HG03575 (cell line): ENCODE data around the gene WTAP.

ENCODE experiments used
- ATAC-seq: cut with Tn5 transposase; IDR thresholded peaks from one replicate; pipeline ENCODE4 v1.9.1; 2021; ENCODE audit not compliant: unreplicated experiment, insufficient number of reproducible peaks, low FRiP score; ENCODE audit errors: extremely low read depth

WTAP gene

GRCh38 chr6:159754959-159755914 is 27.9 kb downstream of the WTAP start:
- no peak for ATAC-seq

DNA sequence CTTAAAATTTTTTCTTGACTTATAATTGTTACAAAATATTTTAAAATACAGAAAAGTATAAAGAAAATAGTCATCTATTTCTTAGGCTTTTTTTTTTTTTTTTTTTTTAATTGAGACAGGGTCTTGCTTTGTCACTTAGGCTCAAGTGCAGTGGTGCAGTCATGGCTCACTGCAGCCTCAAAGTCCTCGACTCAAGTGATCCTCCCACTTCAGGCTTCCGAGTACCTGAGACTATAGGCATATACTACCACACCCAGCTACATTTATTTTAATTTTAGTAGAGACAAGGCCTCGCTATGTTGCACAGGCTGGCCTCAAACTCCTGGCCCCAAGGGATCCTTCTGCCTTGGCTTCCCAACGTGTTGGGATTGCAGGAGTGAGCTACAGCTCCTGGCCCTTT is 29.2 kb downstream of the WTAP start:
- no peak for ATAC-seq

GRCh38 chr6:159758031-159759001 is 31.0 kb downstream of the WTAP start:
- ATAC-seq = no peak

DNA sequence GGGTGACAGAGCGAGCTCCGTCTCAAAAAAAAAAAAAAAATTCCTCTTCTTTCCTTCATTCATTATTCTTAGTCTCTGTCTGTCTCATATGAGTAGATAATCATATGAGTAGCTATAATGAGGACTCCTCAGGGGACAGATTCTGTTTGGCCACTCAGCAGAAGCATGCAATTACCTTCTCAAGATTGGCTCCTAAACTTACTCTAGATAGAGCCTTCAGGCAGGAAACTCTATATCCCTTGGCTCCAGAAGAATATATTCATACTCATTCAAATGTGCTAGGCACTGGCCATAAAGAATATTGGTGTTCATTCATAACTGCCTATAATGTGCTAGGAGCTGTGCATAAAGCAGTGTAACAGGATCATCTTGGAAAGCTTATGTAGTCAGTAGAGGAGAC is 32.3 kb downstream of the WTAP start:
- no peak for ATAC-seq

DNA sequence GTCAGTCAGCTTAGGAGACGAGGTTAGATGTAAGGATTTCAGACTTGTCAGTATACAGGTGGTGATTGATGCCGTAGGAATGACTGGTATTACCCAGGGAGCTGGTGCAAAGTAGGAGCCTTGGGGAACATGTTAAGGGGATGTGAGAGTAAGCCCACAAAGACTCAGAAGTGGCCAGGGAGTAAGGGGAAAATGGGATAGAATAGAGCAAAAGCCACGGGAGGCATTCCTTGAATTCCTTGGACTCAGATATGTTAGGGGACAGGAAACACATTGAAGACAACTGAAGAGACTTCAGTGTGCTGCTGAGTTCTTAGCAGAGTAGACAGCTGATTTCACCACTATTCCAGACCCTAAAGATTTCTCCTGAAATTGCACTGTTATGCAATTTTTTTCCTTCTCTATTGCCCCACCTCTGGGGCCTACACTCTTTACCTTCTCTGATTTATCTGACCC is 33.3 kb downstream of the WTAP start:
- ATAC-seq = no peak

- ATAC-seq = no peak
Measured at GRCh38 chr6:159761129-159761872, 34.0 kb downstream of the WTAP start.

DNA sequence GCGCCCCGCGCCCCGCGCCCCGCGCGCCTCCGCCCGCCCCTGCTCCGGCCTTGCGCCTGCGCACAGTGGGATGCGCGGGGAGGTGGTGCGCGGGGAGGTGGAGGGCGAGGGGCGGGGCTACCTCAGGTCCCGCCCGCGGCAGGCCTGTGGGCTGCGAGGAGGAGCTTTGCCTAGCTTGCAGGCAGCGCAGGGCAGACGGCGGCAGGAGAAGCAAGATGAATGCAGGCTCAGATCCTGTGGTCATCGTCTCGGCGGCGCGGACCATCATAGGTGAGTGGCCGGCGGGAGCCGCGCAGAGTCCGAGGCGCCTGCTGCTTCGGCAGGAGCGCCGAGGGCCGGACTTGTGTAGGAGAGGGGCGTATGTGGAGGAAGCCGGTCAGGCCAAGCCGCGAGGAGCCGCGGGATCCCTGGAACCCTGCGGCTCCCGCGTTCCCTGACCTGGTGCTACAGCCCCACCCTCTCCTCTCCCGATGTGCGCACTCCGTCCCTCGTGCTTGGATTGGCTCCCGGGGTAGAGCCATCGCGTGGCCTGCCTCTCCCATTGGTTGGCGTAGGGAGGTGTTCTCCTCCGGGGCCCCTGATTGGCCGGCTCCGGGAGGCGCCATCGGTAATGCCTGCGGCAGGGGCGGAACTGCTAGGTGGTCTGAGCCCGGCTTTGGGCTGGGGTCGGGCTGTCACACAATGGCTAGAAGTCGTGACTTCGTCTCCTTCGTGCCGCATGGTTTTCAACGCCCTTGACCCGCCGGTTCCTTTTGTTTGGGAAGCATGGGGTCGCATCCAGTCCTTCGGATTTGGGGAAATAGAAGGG is 34.8 kb downstream of the WTAP start, which contains the start of gene ACAT2:
Gene ACAT2, plus strand, starts transcription at position 173 of the 808 bp plus-strand sequence. Its CDS starts 43 bp downstream, at position 216.
- peak; percentile 88 for ATAC-seq

DNA sequence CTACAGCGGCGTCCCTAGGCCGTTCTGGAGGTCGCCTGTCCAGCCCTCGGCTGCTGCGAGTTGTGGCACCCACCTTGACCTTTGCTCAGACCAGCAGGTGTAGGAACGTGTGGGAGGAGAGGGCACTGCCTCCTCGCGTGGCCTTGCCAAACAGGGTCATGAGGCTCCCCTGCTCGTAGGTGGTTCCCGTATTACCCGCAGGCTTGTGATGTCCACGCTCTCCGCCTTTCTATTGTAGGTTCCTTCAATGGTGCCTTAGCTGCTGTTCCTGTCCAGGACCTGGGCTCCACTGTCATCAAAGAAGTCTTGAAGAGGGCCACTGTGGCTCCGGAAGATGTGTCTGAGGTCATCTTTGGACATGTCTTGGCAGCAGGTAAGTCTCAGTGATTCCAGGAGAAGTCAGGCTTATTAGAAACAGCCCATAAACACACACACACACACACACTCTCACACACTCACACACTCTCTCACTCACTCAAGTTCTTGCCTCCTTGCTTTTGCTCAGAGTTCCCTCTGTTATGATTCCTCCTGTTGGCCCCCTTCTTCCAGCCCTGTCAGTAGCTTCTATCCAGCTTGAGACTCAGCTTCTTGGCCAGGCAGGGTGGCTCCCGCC is 35.5 kb downstream of the WTAP start:
- ATAC-seq = peak; percentile 9

- ATAC-seq = no peak
Measured at GRCh38 chr6:159766906-159767305, 39.6 kb downstream of the WTAP start.

DNA sequence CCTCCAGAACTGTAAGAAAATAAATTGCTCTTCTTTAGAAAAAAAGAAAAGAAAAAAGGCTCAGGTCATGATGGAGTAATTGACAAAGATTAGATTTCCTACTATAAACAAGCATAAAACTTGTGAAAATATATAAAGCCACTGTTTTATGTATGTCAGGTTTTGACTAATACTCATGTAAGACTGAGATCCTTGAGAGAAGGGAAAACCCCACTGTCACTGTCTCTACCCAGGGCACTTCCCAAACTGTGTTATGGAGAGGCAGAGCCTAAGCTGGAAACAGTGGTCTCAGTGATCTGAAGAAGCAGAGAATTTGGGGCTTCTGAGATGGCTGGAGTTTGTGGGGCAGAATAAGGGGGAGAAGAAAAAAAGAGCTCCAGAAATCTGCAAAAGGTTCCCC is 42.2 kb downstream of the WTAP start:
- ATAC-seq = no peak

GRCh38 chr6:159772196-159772595 is 44.9 kb downstream of the WTAP start:
- no peak for ATAC-seq

DNA sequence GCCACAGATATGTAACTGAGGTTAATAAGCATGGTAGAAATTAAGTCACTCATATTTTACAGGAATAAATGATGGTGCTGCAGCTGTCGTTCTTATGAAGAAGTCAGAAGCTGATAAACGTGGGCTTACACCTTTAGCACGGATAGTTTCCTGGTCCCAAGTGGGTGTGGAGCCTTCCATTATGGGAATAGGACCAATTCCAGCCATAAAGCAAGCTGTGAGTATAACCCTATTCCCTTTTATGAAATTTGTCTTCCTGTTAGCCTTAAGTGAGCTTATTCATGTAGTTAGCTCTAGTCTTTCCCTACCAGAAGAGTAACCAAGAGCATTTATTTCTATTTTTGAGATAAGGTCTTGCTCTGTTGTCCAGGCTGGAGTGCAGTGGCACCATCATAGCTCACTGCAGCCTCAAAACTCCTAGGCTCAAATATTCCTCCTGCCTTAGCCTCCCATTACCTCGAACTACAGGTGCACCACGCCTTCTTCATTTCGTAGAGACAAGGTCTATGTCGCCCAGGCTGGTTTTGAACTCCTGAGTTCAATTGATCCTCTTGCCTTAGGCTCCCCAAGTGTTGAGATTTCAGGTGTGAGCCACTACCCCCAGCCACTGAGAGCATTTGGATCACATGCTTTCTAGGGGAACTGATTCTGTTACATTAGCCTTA is 50.1 kb downstream of the WTAP start:
- ATAC-seq = no peak

DNA sequence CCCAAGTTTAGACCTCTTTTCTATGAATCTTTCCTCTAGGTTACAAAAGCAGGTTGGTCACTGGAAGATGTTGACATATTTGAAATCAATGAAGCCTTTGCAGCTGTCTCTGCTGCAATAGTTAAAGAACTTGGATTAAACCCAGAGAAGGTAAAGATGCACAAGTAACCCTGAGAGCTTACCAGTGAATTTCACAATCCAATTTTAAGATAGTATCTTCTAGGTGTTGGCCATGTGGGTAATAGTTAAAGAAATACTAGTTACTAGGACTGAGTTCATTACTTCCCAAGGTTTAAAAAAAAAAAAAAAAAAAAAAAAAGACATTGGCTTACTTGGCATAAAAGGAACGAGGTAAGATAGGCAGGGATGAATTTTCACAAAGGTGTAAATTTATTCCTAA is 50.8 kb downstream of the WTAP start:
- no peak for ATAC-seq

DNA sequence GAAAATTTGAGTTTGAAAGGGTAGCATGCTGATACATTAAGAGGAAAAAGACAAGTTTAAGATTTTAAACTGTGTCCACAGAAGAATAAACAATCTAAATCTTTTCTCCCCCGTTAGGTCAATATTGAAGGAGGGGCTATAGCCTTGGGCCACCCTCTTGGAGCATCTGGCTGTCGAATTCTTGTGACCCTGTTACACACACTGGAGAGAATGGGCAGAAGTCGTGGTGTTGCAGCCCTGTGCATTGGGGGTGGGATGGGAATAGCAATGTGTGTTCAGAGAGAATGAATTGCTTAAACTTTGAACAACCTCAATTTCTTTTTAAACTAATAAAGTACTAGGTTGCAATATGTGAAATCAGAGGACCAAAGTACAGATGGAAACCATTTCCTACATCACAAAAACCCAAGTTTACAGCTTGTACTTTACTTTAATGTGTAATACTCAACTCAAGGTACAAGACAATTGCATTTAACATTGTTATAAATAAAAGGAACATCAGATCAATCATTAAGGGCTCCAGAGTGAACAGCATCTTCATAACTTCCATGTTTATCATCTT is 51.3 kb downstream of the WTAP start:
- no peak for ATAC-seq

- ATAC-seq = no peak
Measured at GRCh38 chr6:159788276-159788675, 61.0 kb downstream of the WTAP start.

GRCh38 chr6:159788753-159789376 is 61.6 kb downstream of the WTAP start:
- ATAC-seq = no peak
